Panc1 (cell line): Measurements from ENCODE around the gene TMEM273. TPM values are rescaled to one million over a fixed set of nuclear protein-coding genes. Genes with fewer than 3 reads are reported as not detected.

Experiments used
- ATAC-seq: fragments of 200-7000 bp; cut with Tn5 transposase; 2 replicates; pipeline ENCODE4 v1.9.1; 2020; ENCODE audit warnings: mild to moderate bottlenecking, moderate library complexity
- BruUV-seq: library from RNA; stranded (reverse); fragments of 400-500 nt; replicated peaks from 2 replicates; lab custom pipeline; 2021; lab: Mats Ljungman, UMichigan
- CTCF ChIA-PET: fragments of 300-600 bp; sonication (Branson Sonifier 250); formaldehyde crosslinking; loops from one replicate; lab custom pipeline; 2022; ENCODE audit warnings: antibody characterized with exemption; lab: Charles Lee
- POLR2A ChIA-PET: fragments of 300-600 bp; sonication (Branson Sonifier 250); formaldehyde crosslinking; loops from one replicate; lab custom pipeline; 2022; ENCODE audit warnings: antibody characterized with exemption; lab: Charles Lee
- DNase-seq: peaks from one replicate; pipeline ENCODE4 v3.0.0-alpha.2; 2010; ENCODE audit warnings: low read depth, low spot score
- H3K27ac ChIP-seq: 2 replicates; pipeline ENCODE4 v1.5.1; 2011; ENCODE audit warnings: mild to moderate bottlenecking, low read length, inconsistent platforms
- H3K27me3 ChIP-seq: fragments of 200-500 bp; sonication (Bioruptor generic); 2 replicates; pipeline ENCODE4 v1.6.0; 2014; ENCODE audit warnings: low read length, inconsistent platforms; ENCODE audit not compliant: control insufficient read depth, insufficient read depth
- H3K36me3 ChIP-seq: fragments of 200-500 bp; sonication (Bioruptor generic); 2 replicates; pipeline ENCODE4 v1.5.1; 2014; ENCODE audit warnings: inconsistent platforms, mild to moderate bottlenecking, low read length, moderate library complexity; ENCODE audit not compliant: control insufficient read depth, insufficient read depth
- H3K4me1 ChIP-seq: 2 replicates; pipeline ENCODE4 v1.5.1; 2011; ENCODE audit warnings: inconsistent platforms, mild to moderate bottlenecking, low read length, moderate library complexity; ENCODE audit not compliant: control insufficient read depth, insufficient read depth
- H3K4me3 ChIP-seq, 2 experiments: 2 replicates each; pipeline ENCODE4 v1.5.1; 2011 to 2012; ENCODE audit warnings: low read depth in 2 of 2, low read length in 2 of 2, mild to moderate bottlenecking in 2 of 2, inconsistent platforms in 1 of 2, moderate library complexity in 1 of 2
- H3K9me3 ChIP-seq: fragments of 200-500 bp; sonication (Bioruptor generic); 2 replicates; pipeline ENCODE4 v1.5.1; 2014; ENCODE audit warnings: low read depth, mild to moderate bottlenecking, inconsistent platforms, low read length, moderate library complexity; ENCODE audit not compliant: control insufficient read depth, insufficient read depth
- CTCF ChIP-seq: fragments of 450-650 bp; IDR thresholded peaks from 2 replicates; pipeline ENCODE4 v1.5.1; 2017; ENCODE audit warnings: mild to moderate bottlenecking
- POLR2AphosphoS5 ChIP-seq: IDR thresholded peaks from 2 replicates; pipeline ENCODE4 v1.6.1; 2012; ENCODE audit warnings: mild to moderate bottlenecking, low read depth, low read length, moderate library complexity
- REST ChIP-seq, 2 experiments: IDR thresholded peaks; 2 replicates each; pipeline ENCODE4 v1.6.1; 2011 to 2012; ENCODE audit warnings: low read depth in 2 of 2, control low read depth in 1 of 2, low read length in 1 of 2, mild to moderate bottlenecking in 1 of 2, moderate library complexity in 1 of 2; ENCODE audit not compliant: insufficient read depth in 1 of 2
- SIN3A ChIP-seq: IDR thresholded peaks from 2 replicates; pipeline ENCODE4 v1.6.1; 2012; ENCODE audit warnings: low read depth, mild to moderate bottlenecking, low read length, moderate library complexity, borderline replicate concordance; ENCODE audit not compliant: insufficient read depth
- TCF7L2 ChIP-seq: IDR thresholded peaks from 2 replicates; pipeline ENCODE4 v1.6.1; 2011; ENCODE audit warnings: mild to moderate bottlenecking, low read depth, low read length, inconsistent platforms
- in situ Hi-C: cut with HindIII; loops from 2 replicates; pipeline ENCODE4 v1.10.0; 2016; ENCODE audit warnings: low sequenced_read_pairs, low pct_unique_long_range_greater_than_20kb
- intact Hi-C: fragments of 100-400 bp; cut with micrococcal nuclease; formaldehyde crosslinking; loops from one replicate; pipeline ENCODE4 v1.10.0; 2022; ENCODE audit not compliant: unreplicated experiment
- total RNA-seq: library from RNA; stranded (reverse); gene quantifications from one replicate; pipeline ENCODE4 v1.2.1, GENCODE V29; 2021; ENCODE audit not compliant: unreplicated experiment

Gene TMEM273
- total RNA-seq, 1 experiment from 2014 or later = 0.23 TPM

GRCh38 chr10:49107887-49108267, 80.3 kb downstream of the TMEM273 start:
- H3K27me3 ChIP-seq = peaks cover under 1% of the 10 kb centered on the region; the same call in 1 of the 2 replicates
- POLR2A ChIA-PET = no interaction called here
- H3K4me3 ChIP-seq = no peak overlapping the region
- BruUV-seq = no TSS peak
- TF ChIP-seq POLR2AphosphoS5 (no peak), REST (IDR thresholded peaks at IDR 0.05; ENCODE audit: insufficient read depth in 1 of 2, low read depth in 2 of 2, low read length in 1 of 2) (no peak), SIN3A (no peak), CTCF (no peak), TCF7L2 (no peak)
- no peak for ATAC-seq
- H3K4me1 ChIP-seq = no peaks in the 10 kb centered on the region
- no peaks in the 10 kb centered on the region for H3K9me3 ChIP-seq
- H3K27ac ChIP-seq = no peak overlapping the region
- no peak for DNase-seq
- no peaks in the 10 kb centered on the region for H3K36me3 ChIP-seq
- intact Hi-C loops = no loop called here
- in situ Hi-C loops = no loop called here
- CTCF ChIA-PET = no interaction called here

- no peaks in the 10 kb centered on the region for H3K9me3 ChIP-seq
- H3K4me1 ChIP-seq = no peaks in the 10 kb centered on the region
- H3K27me3 ChIP-seq = no peaks in the 10 kb centered on the region; the same call in 1 of the 2 replicates
- TF ChIP-seq TCF7L2 = no peak
- no peak for TF ChIP-seq CTCF
- TF ChIP-seq SIN3A = no peak
- no peak for TF ChIP-seq POLR2AphosphoS5
- TF ChIP-seq REST (IDR thresholded peaks at IDR 0.05; ENCODE audit: insufficient read depth in 1 of 2, low read depth in 2 of 2, low read length in 1 of 2) = no peak
- ChIA-PET POLR2A (no interaction called here), CTCF (no interaction called here)
- intact Hi-C loops (no loop called here), in situ Hi-C loops (no loop called here)
- ATAC-seq = no peak
- no peaks in the 10 kb centered on the region for H3K36me3 ChIP-seq
- no peak overlapping the region for H3K27ac ChIP-seq
- no TSS peak for BruUV-seq
- H3K4me3 ChIP-seq = no peak overlapping the region
- DNase-seq = no peak
Measured at GRCh38 chr10:49107111-49107886, 80.9 kb downstream of the TMEM273 start.
